IMR-90 (cell line): ENCODE results near the gene CRIM1. TPM values are rescaled to one million over a fixed set of nuclear protein-coding genes. Genes with fewer than 3 reads are reported as not detected.
A peak's percentile ranks its signal among the peaks of the same experiment; 100 is the strongest.

Experiments
- ATAC-seq: fragments of 200-7000 bp; cut with Tn5 transposase; 2 replicates; pipeline ENCODE4 v1.9.1; 2020; ENCODE audit warnings: low read depth, mild to moderate bottlenecking, moderate library complexity
- BruUV-seq: library from RNA; stranded (reverse); fragments of 400-500 nt; replicated peaks from 2 replicates; lab custom pipeline; 2021; lab: Mats Ljungman, UMichigan
- CTCF ChIA-PET: fragments of 300-600 bp; formaldehyde crosslinking; extraction: SDS; loops from one replicate; lab custom pipeline; 2021; ENCODE audit warnings: antibody characterized with exemption; lab: Yijun Ruan, JAX
- POLR2A ChIA-PET: fragments of 300-600 bp; sonication (Branson Sonifier 250); formaldehyde crosslinking; loops from one replicate; lab custom pipeline; 2022; ENCODE audit warnings: antibody characterized with exemption; ENCODE audit not compliant: unreplicated experiment; lab: Charles Lee
- DNase-seq: peaks from one replicate; pipeline ENCODE4 v3.0.0; 2013
- H2AFZ ChIP-seq: replicated peaks from 2 replicates; pipeline ENCODE3; 2013; ENCODE audit warnings: low read length, mild to moderate bottlenecking; ENCODE audit not compliant: poor library complexity
- H2AK5ac ChIP-seq: 2 replicates; pipeline ENCODE4 v1.6.1; 2013; ENCODE audit warnings: low read depth, low read length, inconsistent platforms
- H2AK9ac ChIP-seq: replicated peaks from 2 replicates; pipeline ENCODE3; 2013; ENCODE audit warnings: mild to moderate bottlenecking, low read depth, low read length, moderate library complexity; ENCODE audit not compliant: poor library complexity
- H2BK120ac ChIP-seq: 2 replicates; pipeline ENCODE4 v1.6.1; 2013; ENCODE audit warnings: low read depth, low read length, inconsistent platforms
- H2BK15ac ChIP-seq: 3 replicates; pipeline ENCODE4 v1.6.1; 2013; ENCODE audit warnings: low read depth, low read length, inconsistent platforms
- H2BK20ac ChIP-seq: 2 replicates; pipeline ENCODE4 v1.6.1; 2013; ENCODE audit warnings: low read depth, mild to moderate bottlenecking, inconsistent platforms, low read length, moderate library complexity
- H2BK5ac ChIP-seq: 2 replicates; pipeline ENCODE4 v1.6.1; 2013; ENCODE audit warnings: mild to moderate bottlenecking, low read depth, low read length, inconsistent platforms; ENCODE audit not compliant: poor library complexity, severe bottlenecking
- H3K14ac ChIP-seq: replicated peaks from 2 replicates; pipeline ENCODE4 v1.6.1; 2013; ENCODE audit warnings: low read depth, low read length, inconsistent platforms
- H3K18ac ChIP-seq: 2 replicates; pipeline ENCODE4 v1.6.1; 2013; ENCODE audit warnings: low read depth, low read length, control low read depth
- H3K23ac ChIP-seq: 2 replicates; pipeline ENCODE4 v1.6.1; 2013; ENCODE audit warnings: low read depth, low read length, inconsistent platforms
- H3K27ac ChIP-seq: 2 replicates; pipeline ENCODE4 v1.5.1; 2013; ENCODE audit warnings: mild to moderate bottlenecking, control low read depth, low read length; ENCODE audit not compliant: insufficient read depth
- H3K27me3 ChIP-seq: 2 replicates; pipeline ENCODE4 v1.6.1; 2013; ENCODE audit warnings: low read length; ENCODE audit not compliant: control insufficient read depth, insufficient read depth
- H3K36me3 ChIP-seq: 2 replicates; pipeline ENCODE4 v1.6.1; 2013; ENCODE audit warnings: low read length, mixed read lengths; ENCODE audit not compliant: control insufficient read depth, insufficient read depth
- H3K4ac ChIP-seq: 2 replicates; pipeline ENCODE4 v1.6.1; 2013; ENCODE audit warnings: low read depth, low read length, inconsistent platforms
- H3K4me1 ChIP-seq: 2 replicates; pipeline ENCODE4 v1.6.1; 2013; ENCODE audit warnings: low read length, mixed read lengths; ENCODE audit not compliant: control insufficient read depth, insufficient read depth
- H3K4me2 ChIP-seq: 2 replicates; pipeline ENCODE4 v1.6.1; 2013; ENCODE audit warnings: low read depth, mild to moderate bottlenecking, control low read depth, low read length, moderate library complexity
- H3K4me3 ChIP-seq: 2 replicates; pipeline ENCODE4 v1.5.1; 2013; ENCODE audit warnings: low read depth, mild to moderate bottlenecking, control low read depth, low read length, moderate library complexity; ENCODE audit not compliant: insufficient read depth
- H3K56ac ChIP-seq: 2 replicates; pipeline ENCODE4 v1.6.1; 2013; ENCODE audit warnings: low read length, inconsistent platforms; ENCODE audit not compliant: insufficient read depth; ENCODE audit errors: extremely low read depth
- H3K79me1 ChIP-seq, 2 experiments: 2 replicates each; pipeline ENCODE4 v1.6.1; 2013; ENCODE audit warnings: low read length in 2 of 2, inconsistent platforms in 1 of 2, low read depth in 1 of 2
- H3K9ac ChIP-seq: 2 replicates; pipeline ENCODE4 v1.6.1; 2013; ENCODE audit warnings: low read depth, low read length, control low read depth
- H3K9me1 ChIP-seq: 2 replicates; pipeline ENCODE4 v1.6.1; 2013; ENCODE audit warnings: low read length, inconsistent platforms; ENCODE audit not compliant: insufficient read depth
- H3K9me3 ChIP-seq: 2 replicates; pipeline ENCODE4 v1.6.1; 2013; ENCODE audit warnings: low read length; ENCODE audit not compliant: control insufficient read depth, insufficient read depth
- H4K20me1 ChIP-seq: 2 replicates; pipeline ENCODE4 v1.6.1; 2013; ENCODE audit warnings: low read length, inconsistent platforms; ENCODE audit not compliant: insufficient read depth
- H4K5ac ChIP-seq: 2 replicates; pipeline ENCODE4 v1.6.1; 2013; ENCODE audit warnings: mild to moderate bottlenecking, low read depth, low read length, control low read depth
- H4K8ac ChIP-seq, 2 experiments: 2 replicates each; pipeline ENCODE4 v1.6.1; 2013; ENCODE audit warnings: low read depth in 2 of 2, low read length in 2 of 2, control low read depth in 1 of 2, inconsistent platforms in 1 of 2
- H4K91ac ChIP-seq: 2 replicates; pipeline ENCODE4 v1.6.1; 2013; ENCODE audit warnings: low read depth, low read length, inconsistent platforms; ENCODE audit not compliant: insufficient read depth
- BHLHE40 ChIP-seq: fragments of 150-350 bp; IDR thresholded peaks from 2 replicates; pipeline ENCODE4 v1.6.1; 2016; ENCODE audit warnings: mild to moderate bottlenecking, low read depth, low read length
- CEBPB ChIP-seq: IDR thresholded peaks from 2 replicates; pipeline ENCODE4 v1.6.1; 2012; ENCODE audit warnings: low read depth, low read length, improper control_type of control experiment
- CHD1 ChIP-seq: IDR thresholded peaks from 2 replicates; pipeline ENCODE4 v1.6.1; 2012; ENCODE audit warnings: low read depth, low read length, improper control_type of control experiment
- CTCF ChIP-seq: conservative IDR thresholded peaks from 2 replicates; pipeline ENCODE4 v1.5.1; 2012; ENCODE audit warnings: mild to moderate bottlenecking, low read depth, low read length, improper control_type of control experiment
- ELK1 ChIP-seq: fragments of 150-350 bp; IDR thresholded peaks from 2 replicates; pipeline ENCODE4 v1.6.1; 2016; ENCODE audit warnings: low read depth, mild to moderate bottlenecking, low read length, moderate library complexity, borderline replicate concordance
- FOS ChIP-seq: fragments of 150-350 bp; IDR thresholded peaks from 2 replicates; pipeline ENCODE4 v1.6.1; 2016; ENCODE audit warnings: low read depth, low read length
- MAFK ChIP-seq: IDR thresholded peaks from 2 replicates; pipeline ENCODE4 v1.6.1; 2012; ENCODE audit warnings: low read depth, low read length, improper control_type of control experiment
- MAZ ChIP-seq: IDR thresholded peaks from 2 replicates; pipeline ENCODE4 v1.6.1; 2012; ENCODE audit warnings: low read depth, mild to moderate bottlenecking, low read length, improper control_type of control experiment, moderate library complexity, borderline replicate concordance
- MXI1 ChIP-seq: IDR thresholded peaks from 2 replicates; pipeline ENCODE4 v1.6.1; 2012; ENCODE audit warnings: low read depth, mild to moderate bottlenecking, low read length, moderate library complexity, borderline replicate concordance
- NFE2L2 ChIP-seq: fragments of 150-350 bp; IDR thresholded peaks from 2 replicates; pipeline ENCODE4 v1.6.1; 2016; ENCODE audit warnings: low read depth, mild to moderate bottlenecking, low read length
- POLR2A ChIP-seq: IDR thresholded peaks from 2 replicates; pipeline ENCODE4 v1.6.1; 2012; ENCODE audit warnings: mild to moderate bottlenecking, low read depth, low read length
- RAD21 ChIP-seq: IDR thresholded peaks from 2 replicates; pipeline ENCODE4 v1.6.1; 2012; ENCODE audit warnings: low read length, improper control_type of control experiment
- RCOR1 ChIP-seq: IDR thresholded peaks from 2 replicates; pipeline ENCODE4 v1.6.1; 2012; ENCODE audit warnings: mild to moderate bottlenecking, low read length, improper control_type of control experiment; ENCODE audit not compliant: insufficient replicate concordance
- RFX5 ChIP-seq: IDR thresholded peaks from 2 replicates; pipeline ENCODE4 v1.8.0; 2012; ENCODE audit warnings: low read depth, mild to moderate bottlenecking, low read length, moderate library complexity
- USF2 ChIP-seq: fragments of 150-350 bp; IDR thresholded peaks from 2 replicates; pipeline ENCODE4 v1.6.1; 2017; ENCODE audit warnings: mild to moderate bottlenecking, antibody characterized with exemption, low read length, low read depth
- WGBS, 2 experiments: methylation state at CpG; one replicate each; pipeline versions ENCODE4 v1.1.5 to v1.1.7; 2013; ENCODE audit warnings: missing lambda C conversion rate in 2 of 2; ENCODE audit not compliant: insufficient read length in 1 of 2; ENCODE audit errors: extremely low coverage in 2 of 2; 5-methylcytosine and 5-hydroxymethylcytosine counted together
- dilution Hi-C: fragments of 300-500 bp; cut with HindIII; formaldehyde crosslinking; loops from one replicate; pipeline ENCODE4 v1.14.3; 2018; ENCODE audit warnings: low sequenced_read_pairs; ENCODE audit not compliant: unreplicated experiment
- in situ Hi-C: fragments of 300-500 bp; cut with MboI; formaldehyde crosslinking; loops from 3 replicates; pipeline ENCODE4 v1.14.3; 2019; ENCODE audit warnings: low sequenced_read_pairs, inconsistent platforms, mixed read lengths
- intact Hi-C: fragments of 100-400 bp; cut with micrococcal nuclease; formaldehyde crosslinking; loops from 2 replicates; pipeline ENCODE4 v1.10.0; 2022
- polyA plus RNA-seq, 3 experiments: library from polyadenylated mRNA; depleted of rRNA; stranded (reverse); fragments of >200 nt; gene quantifications; 2 replicates each; pipeline ENCODE4 v1.2.3, GENCODE V29; 2012; ENCODE audit warnings: low replicate concordance in 1 of 3
- total RNA-seq: library from RNA; depleted of rRNA; stranded (reverse); fragments of >200 nt; gene quantifications from 2 replicates; pipeline ENCODE4 v1.2.3, GENCODE V29; 2012

Gene CRIM1
- total and polyA plus RNA-seq, 2 of the 4 experiments (the other 2 are of a cell fraction): 285 to 490 TPM

DNA sequence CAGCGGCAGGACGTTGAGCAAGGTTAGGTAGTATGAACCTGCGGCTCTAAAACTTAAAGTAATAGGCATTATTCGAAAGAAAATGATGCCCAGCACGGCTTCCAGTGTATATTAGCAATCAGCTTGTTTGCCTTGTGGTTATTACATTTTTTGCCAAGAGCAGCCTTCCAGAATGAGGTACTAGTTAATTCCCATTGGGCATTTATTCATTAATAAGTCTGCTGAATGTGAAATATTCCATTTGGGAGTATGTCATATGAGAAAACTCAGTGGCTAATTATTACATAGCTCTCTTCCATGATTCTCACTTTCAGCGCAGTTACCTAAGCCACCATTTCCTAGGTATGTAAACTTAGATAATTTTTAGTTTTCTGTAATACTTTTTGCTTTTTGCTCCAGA is 12.9 kb downstream of the CRIM1 start:
- intact Hi-C loops (no loop called here), dilution Hi-C loops (no loop called here), in situ Hi-C loops (no loop called here)
- ATAC-seq (no peak), DNase-seq (no peak)
- Histone ChIP-seq H4K20me1 (peaks cover 89% of the 10 kb centered on the region), H3K27me3 (no peaks in the 10 kb centered on the region), H2AK5ac (no peak overlapping the region), H3K23ac (no peak overlapping the region), H3K9ac (no peak overlapping the region), H3K4me2 (peak overlapping the region; percentile 45), H3K56ac (no peak overlapping the region), H3K79me1 (peaks cover 0 to 46% of the 10 kb centered on the region in 2 experiments; a peak in 2 of 4 replicates), H2BK20ac (no peak overlapping the region), H3K4ac (peak overlapping the region; percentile 42), H2BK5ac (no peak overlapping the region), H3K9me1 (peaks cover 30% of the 10 kb centered on the region), H3K9me3 (no peaks in the 10 kb centered on the region), H2BK120ac (no peak overlapping the region), H3K36me3 (peaks cover 9% of the 10 kb centered on the region), H2AFZ (no peak overlapping the region), H3K4me1 (peaks cover 49% of the 10 kb centered on the region), H2BK15ac (no peak overlapping the region), H4K8ac (no peak overlapping the region), H3K14ac (no peak overlapping the region), H3K27ac (peak overlapping the region; percentile 5; the same call in 1 of the 2 replicates), H2AK9ac (no peak overlapping the region), H3K18ac (no peak overlapping the region), H3K4me3 (no peak overlapping the region), H4K91ac (no peak overlapping the region), H4K5ac (peak overlapping the region; percentile 18; the same call in 1 of the 2 replicates)
- no TSS peak for BruUV-seq
- WGBS, 2 experiments: 82% methylated on average over 3 of the region's 6 CpGs; no CpG with 5 or more reads in 1 of the 2 experiments
- TF ChIP-seq CTCF: no peak
- TF ChIP-seq CEBPB: no peak
- TF ChIP-seq RCOR1: no peak
- no peak for TF ChIP-seq MXI1
- no peak for TF ChIP-seq POLR2A
- TF ChIP-seq CHD1: no peak
- no peak for TF ChIP-seq RAD21
- no peak for TF ChIP-seq BHLHE40
- no peak for TF ChIP-seq NFE2L2
- no peak for TF ChIP-seq USF2
- TF ChIP-seq MAFK: no peak
- no peak for TF ChIP-seq FOS
- no peak for TF ChIP-seq RFX5
- no peak for TF ChIP-seq ELK1
- TF ChIP-seq MAZ: no peak
- ChIA-PET CTCF (interaction anchor here (1.4 kb wide), 1 partner anchor 132 kb away, joined by 3 read pairs; no protein-coding TSS in a partner anchor), POLR2A (no interaction called here)
